Ascending aorta (tissue), 2 donors: ENCODE results near the gene USF1. TPM values are rescaled to one million over a fixed set of nuclear protein-coding genes. Genes with fewer than 3 reads are reported as not detected.

Experiments used
- DNase-seq, 2 donors: peaks; one replicate each; pipeline ENCODE4 v3.0.0-alpha.2; 2019; ENCODE audit warnings: low spot score in 2 of 2
- H3K27ac ChIP-seq, 2 donors: fragments of 200-600 bp; sonication (generic); one replicate each; pipeline ENCODE4 v1.5.1; 2016 to 2017; ENCODE audit warnings: mild to moderate bottlenecking in 1 of 2
- H3K27me3 ChIP-seq: fragments of 200-600 bp; sonication (generic); one replicate; pipeline ENCODE4 v1.5.1; 2017
- H3K36me3 ChIP-seq, 2 donors: fragments of 200-600 bp; sonication (generic); one replicate each; pipeline ENCODE4 v1.5.1; 2016
- H3K4me1 ChIP-seq, 2 donors: fragments of 200-600 bp; sonication (generic); one replicate each; pipeline ENCODE4 v1.5.1; 2016 to 2017; ENCODE audit warnings: mild to moderate bottlenecking in 1 of 2
- H3K4me3 ChIP-seq, 2 donors: fragments of 200-600 bp; sonication (generic); one replicate each; pipeline ENCODE4 v1.5.1; 2016 to 2017; ENCODE audit warnings: mild to moderate bottlenecking in 1 of 2
- H3K9me3 ChIP-seq, 2 donors: fragments of 200-600 bp; sonication (generic); one replicate each; pipeline ENCODE4 v1.5.1; 2016
- intact Hi-C: fragments of 100-400 bp; cut with DNase I; formaldehyde crosslinking; loops from one replicate; pipeline ENCODE4 v1.15.1; 2023
- total RNA-seq: library from RNA; depleted of rRNA; stranded (reverse); fragments of >200 nt; gene quantifications from one replicate; pipeline ENCODE4 v1.1.0, GENCODE V29; 2016
- TF ChIP-seq, protein P1 (sequence below), 3 experiments: fragments of 200-600 bp in 2 of 3; fragments of 450-650 bp in 1 of 3; sonication (generic) in 2 of 3; IDR thresholded peaks; one replicate each; pipeline ENCODE4 v1.5.1; 2016 to 2019; ENCODE audit warnings: antibody characterized with exemption in 3 of 3, mild to moderate bottlenecking in 1 of 3, moderate library complexity in 1 of 3

USF1 gene
- total RNA-seq, 1 donor from 2014 or later: 68.5 TPM

DNA sequence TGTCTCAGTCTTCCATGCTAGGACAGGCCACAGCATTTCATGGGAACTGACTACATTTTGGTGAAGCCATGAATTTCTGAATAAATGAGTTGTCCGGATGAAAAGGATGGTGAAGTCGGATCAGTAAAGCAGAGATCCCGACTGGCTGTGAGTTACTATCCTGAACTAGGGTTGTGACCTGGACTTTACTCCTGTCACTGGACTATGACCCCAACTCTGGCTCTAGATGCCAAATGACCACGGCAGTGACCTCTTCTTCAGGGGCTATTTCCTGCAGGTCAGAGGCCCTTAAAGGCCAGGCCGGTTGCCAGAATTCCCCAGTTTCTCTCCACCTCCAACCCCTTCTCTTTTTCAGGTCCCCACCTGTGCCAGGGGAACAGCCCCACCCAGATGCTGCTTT, 45.3 kb upstream of the USF1 start:
- no peaks in the 10 kb centered on the region for H3K4me1 ChIP-seq
- no peak overlapping the region for H3K4me3 ChIP-seq
- intact Hi-C loops: loop anchor here (10.0 kb wide), 2 partner anchors 256 to 366 kb away; no protein-coding TSS in a partner anchor
- TF ChIP-seq, protein P1, sequence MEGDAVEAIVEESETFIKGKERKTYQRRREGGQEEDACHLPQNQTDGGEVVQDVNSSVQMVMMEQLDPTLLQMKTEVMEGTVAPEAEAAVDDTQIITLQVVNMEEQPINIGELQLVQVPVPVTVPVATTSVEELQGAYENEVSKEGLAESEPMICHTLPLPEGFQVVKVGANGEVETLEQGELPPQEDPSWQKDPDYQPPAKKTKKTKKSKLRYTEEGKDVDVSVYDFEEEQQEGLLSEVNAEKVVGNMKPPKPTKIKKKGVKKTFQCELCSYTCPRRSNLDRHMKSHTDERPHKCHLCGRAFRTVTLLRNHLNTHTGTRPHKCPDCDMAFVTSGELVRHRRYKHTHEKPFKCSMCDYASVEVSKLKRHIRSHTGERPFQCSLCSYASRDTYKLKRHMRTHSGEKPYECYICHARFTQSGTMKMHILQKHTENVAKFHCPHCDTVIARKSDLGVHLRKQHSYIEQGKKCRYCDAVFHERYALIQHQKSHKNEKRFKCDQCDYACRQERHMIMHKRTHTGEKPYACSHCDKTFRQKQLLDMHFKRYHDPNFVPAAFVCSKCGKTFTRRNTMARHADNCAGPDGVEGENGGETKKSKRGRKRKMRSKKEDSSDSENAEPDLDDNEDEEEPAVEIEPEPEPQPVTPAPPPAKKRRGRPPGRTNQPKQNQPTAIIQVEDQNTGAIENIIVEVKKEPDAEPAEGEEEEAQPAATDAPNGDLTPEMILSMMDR (IDR thresholded peaks at IDR 0.05): no peak
- no peaks in the 10 kb centered on the region for H3K36me3 ChIP-seq
- no peaks in the 10 kb centered on the region for H3K9me3 ChIP-seq
- no peak overlapping the region for H3K27ac ChIP-seq
- H3K27me3 ChIP-seq: no peaks in the 10 kb centered on the region
- no peak for DNase-seq

DNA sequence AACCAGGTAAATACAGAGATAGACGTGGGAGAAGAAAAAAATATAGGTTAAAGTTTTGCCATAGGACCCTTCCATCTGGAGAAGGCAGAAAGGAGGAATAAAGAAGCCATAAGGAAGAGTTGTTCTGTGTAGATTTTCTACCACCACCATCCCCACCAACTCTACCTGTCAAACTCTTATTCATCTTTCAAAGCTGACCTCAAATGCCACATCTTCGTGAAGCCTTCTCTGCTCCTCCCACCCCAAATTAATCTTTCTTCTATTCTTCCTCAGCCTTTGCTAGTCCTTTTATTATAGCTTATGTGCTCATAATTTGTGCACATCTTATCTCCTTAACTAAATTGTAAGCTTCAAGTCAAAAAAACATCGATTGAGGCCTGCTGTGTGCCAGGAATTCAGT, 44.8 kb upstream of the USF1 start:
- no peaks in the 10 kb centered on the region for H3K9me3 ChIP-seq
- intact Hi-C loops: loop anchor here (10.0 kb wide), 2 partner anchors 256 to 366 kb away; no protein-coding TSS in a partner anchor
- no peaks in the 10 kb centered on the region for H3K36me3 ChIP-seq
- no peak for DNase-seq
- no peaks in the 10 kb centered on the region for H3K27me3 ChIP-seq
- TF ChIP-seq, protein P1 (IDR thresholded peaks at IDR 0.05): no peak
- no peak overlapping the region for H3K27ac ChIP-seq
- H3K4me3 ChIP-seq: no peak overlapping the region
- no peaks in the 10 kb centered on the region for H3K4me1 ChIP-seq

DNA sequence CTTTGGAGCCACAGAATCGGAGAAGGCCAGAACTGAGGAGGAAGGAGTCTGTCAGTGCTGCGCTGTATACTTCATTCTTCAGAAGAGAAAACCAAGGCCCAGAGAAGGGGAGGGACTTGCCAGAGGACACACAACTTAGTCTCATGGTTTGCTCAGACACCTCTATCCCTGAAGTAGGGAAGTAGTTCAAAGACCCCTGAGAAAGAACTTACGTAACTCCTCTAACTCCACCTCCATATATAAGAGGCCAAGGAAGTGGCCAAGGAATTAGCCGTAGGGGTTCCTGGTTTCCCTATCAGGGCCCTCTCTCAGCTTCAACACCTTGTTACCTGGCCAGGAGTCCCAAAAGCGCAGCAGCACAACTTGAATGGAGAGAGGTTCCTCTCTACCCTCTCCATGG, 44.2 kb upstream of the USF1 start:
- Histone ChIP-seq H3K36me3 (no peaks in the 10 kb centered on the region), H3K27me3 (no peaks in the 10 kb centered on the region), H3K9me3 (no peaks in the 10 kb centered on the region), H3K4me1 (no peaks in the 10 kb centered on the region), H3K27ac (no peak overlapping the region), H3K4me3 (no peak overlapping the region)
- intact Hi-C loops: loop anchor here (10.0 kb wide), 2 partner anchors 255 to 365 kb away; no protein-coding TSS in a partner anchor
- TF ChIP-seq, protein P1 (IDR thresholded peaks at IDR 0.05): no peak
- no peak for DNase-seq

DNA sequence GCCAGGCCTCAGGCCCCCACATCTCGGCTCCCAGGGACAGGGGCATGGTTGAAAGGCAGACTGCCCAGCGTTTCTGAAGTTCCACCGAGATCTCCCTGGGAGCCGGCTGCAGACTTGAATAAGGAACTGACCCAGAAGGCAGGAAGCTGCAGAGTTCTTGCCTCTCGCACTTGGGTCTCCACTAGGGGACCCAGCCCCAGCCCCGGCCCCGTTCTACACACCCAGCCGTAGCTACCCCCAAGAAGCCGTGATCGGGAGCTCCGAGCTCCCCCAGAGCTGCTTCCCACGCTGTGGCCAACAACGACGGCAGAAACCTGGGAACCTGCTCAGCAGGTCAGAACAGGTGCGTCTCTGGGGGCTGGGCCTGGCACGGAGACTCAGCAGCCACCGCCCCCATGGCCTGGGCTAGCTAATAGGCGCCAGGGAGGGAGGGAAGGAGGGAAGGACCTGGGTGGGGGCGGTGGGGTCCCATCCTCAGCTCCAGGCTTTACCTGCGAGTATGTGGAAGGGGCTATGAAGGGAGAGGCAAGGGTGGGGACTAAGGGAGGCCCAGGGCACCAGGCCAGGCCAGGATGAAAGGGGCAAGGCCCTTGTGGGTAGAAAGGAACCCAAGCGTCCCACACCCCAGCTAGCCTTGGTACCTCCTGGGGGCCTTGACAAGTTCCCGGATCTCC, 43.6 kb upstream of the USF1 start, which contains the start of gene NECTIN4:
NECTIN4 (minus strand) TSS at position 308 of the 674 bp plus-strand sequence; CDS start at position 46, 262 bp downstream.
- TF ChIP-seq, protein P1 (IDR thresholded peaks at IDR 0.05): no peak
- H3K27ac ChIP-seq: no peak within 1 kb of the TSS
- intact Hi-C loops: no loop called here
- no peaks in the 10 kb centered on the region for H3K4me1 ChIP-seq
- DNase-seq: peak in 1 of 2 donors; percentile 60
- H3K4me3 ChIP-seq: no peak within 1 kb of the TSS
- H3K9me3 ChIP-seq: no peaks in the 10 kb centered on the region
- H3K27me3 ChIP-seq: no peaks in the 10 kb centered on the region
- no peaks in the 10 kb centered on the region for H3K36me3 ChIP-seq

DNA sequence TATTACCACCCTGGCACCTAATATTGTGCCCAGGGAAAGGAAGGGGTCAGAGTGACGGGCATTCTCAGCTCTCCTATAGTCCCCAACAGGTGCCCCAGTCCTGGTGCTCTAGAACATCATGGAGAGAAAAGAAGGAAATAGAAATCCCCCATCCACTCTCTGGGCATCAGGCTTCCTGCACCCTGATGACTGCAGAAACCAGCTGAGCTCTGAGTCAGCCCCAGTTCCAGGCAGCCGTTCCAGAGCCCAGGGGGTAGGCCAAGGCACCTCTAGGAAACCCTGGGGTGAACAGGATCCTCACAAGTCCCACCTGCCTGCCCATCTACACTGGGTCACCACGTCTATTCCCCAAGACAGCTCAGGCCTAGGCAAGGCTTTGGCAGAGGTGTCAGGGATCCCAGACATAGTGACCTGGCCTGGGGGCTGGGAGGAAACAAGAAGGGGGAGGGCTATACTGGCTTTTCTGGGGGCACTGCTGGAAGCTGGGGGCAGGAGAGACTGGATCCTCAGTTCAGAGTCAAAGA, 42.9 kb upstream of the USF1 start:
- H3K9me3 ChIP-seq: no peaks in the 10 kb centered on the region
- TF ChIP-seq, protein P1 (IDR thresholded peaks at IDR 0.05): no peak
- H3K4me1 ChIP-seq: no peaks in the 10 kb centered on the region
- no peaks in the 10 kb centered on the region for H3K27me3 ChIP-seq
- no peak overlapping the region for H3K4me3 ChIP-seq
- H3K27ac ChIP-seq: no peak overlapping the region
- DNase-seq: no peak
- no peaks in the 10 kb centered on the region for H3K36me3 ChIP-seq
- intact Hi-C loops: no loop called here
